ENCODE measurements around the gene CRMP1.

- TF ChIP-seq, protein P1, sequence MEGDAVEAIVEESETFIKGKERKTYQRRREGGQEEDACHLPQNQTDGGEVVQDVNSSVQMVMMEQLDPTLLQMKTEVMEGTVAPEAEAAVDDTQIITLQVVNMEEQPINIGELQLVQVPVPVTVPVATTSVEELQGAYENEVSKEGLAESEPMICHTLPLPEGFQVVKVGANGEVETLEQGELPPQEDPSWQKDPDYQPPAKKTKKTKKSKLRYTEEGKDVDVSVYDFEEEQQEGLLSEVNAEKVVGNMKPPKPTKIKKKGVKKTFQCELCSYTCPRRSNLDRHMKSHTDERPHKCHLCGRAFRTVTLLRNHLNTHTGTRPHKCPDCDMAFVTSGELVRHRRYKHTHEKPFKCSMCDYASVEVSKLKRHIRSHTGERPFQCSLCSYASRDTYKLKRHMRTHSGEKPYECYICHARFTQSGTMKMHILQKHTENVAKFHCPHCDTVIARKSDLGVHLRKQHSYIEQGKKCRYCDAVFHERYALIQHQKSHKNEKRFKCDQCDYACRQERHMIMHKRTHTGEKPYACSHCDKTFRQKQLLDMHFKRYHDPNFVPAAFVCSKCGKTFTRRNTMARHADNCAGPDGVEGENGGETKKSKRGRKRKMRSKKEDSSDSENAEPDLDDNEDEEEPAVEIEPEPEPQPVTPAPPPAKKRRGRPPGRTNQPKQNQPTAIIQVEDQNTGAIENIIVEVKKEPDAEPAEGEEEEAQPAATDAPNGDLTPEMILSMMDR (IDR thresholded peaks at IDR 0.05 in 2 of 3, conservative IDR thresholded peaks at IDR 0.05 in 1 of 3; ENCODE audit: insufficient read depth in 2 of 3, low read depth in 1 of 3, low read length in 3 of 3), result no peak
- no peak for TF ChIP-seq MTA3 (IDR thresholded peaks at IDR 0.05; ENCODE audit: borderline replicate concordance)
- no peak for TF ChIP-seq HDAC6 (IDR thresholded peaks at IDR 0.05; ENCODE audit: low read depth, low read length)
- TF ChIP-seq EZH2 (IDR thresholded peaks at IDR 0.05; ENCODE audit: borderline replicate concordance, low read depth, low read length), result no peak
- no peak for TF ChIP-seq ETV6 (IDR thresholded peaks at IDR 0.05; ENCODE audit: borderline replicate concordance in 1 of 2, low read depth in 2 of 2, low read length in 1 of 2)
- no peak for TF ChIP-seq ETV6 (CRISPR knock-in tag; IDR thresholded peaks at IDR 0.05; ENCODE audit: borderline replicate concordance)
- TF ChIP-seq U2AF1 (optimal IDR thresholded peaks at IDR 0.05; ENCODE audit: low read depth, low read length), result no peak
- no peak for TF ChIP-seq MAX (CRISPR knock-in tag; IDR thresholded peaks at IDR 0.05)
- no peak for TF ChIP-seq RFX5 (IDR thresholded peaks at IDR 0.05; ENCODE audit: low read depth, low read length)
- no peak for TF ChIP-seq CBFB (CRISPR knock-in tag; IDR thresholded peaks at IDR 0.05)
- TF ChIP-seq, protein P2, sequence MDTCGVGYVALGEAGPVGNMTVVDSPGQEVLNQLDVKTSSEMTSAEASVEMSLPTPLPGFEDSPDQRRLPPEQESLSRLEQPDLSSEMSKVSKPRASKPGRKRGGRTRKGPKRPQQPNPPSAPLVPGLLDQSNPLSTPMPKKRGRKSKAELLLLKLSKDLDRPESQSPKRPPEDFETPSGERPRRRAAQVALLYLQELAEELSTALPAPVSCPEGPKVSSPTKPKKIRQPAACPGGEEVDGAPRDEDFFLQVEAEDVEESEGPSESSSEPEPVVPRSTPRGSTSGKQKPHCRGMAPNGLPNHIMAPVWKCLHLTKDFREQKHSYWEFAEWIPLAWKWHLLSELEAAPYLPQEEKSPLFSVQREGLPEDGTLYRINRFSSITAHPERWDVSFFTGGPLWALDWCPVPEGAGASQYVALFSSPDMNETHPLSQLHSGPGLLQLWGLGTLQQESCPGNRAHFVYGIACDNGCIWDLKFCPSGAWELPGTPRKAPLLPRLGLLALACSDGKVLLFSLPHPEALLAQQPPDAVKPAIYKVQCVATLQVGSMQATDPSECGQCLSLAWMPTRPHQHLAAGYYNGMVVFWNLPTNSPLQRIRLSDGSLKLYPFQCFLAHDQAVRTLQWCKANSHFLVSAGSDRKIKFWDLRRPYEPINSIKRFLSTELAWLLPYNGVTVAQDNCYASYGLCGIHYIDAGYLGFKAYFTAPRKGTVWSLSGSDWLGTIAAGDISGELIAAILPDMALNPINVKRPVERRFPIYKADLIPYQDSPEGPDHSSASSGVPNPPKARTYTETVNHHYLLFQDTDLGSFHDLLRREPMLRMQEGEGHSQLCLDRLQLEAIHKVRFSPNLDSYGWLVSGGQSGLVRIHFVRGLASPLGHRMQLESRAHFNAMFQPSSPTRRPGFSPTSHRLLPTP (IDR thresholded peaks at IDR 0.05; ENCODE audit: borderline replicate concordance, extremely low read depth, insufficient read length), result no peak
- TF ChIP-seq, protein P3, sequence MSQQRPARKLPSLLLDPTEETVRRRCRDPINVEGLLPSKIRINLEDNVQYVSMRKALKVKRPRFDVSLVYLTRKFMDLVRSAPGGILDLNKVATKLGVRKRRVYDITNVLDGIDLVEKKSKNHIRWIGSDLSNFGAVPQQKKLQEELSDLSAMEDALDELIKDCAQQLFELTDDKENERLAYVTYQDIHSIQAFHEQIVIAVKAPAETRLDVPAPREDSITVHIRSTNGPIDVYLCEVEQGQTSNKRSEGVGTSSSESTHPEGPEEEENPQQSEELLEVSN (IDR thresholded peaks at IDR 0.05; ENCODE audit: borderline replicate concordance in 1 of 2, extremely low read depth in 1 of 2, insufficient read depth in 1 of 2, insufficient read length in 1 of 2, low read depth in 1 of 2, low read length in 1 of 2, poor library complexity in 1 of 2, severe bottlenecking in 1 of 2), result no peak
Measured at GRCh38 chr4:5825321-5826041, 67.4 kb downstream of the CRMP1 start.
